HepG2 (cell line): Measurements from ENCODE around the gene GPR179.

Experiments
- BRF2 ChIP-seq: sonication (generic); formaldehyde crosslinking; IDR thresholded peaks from 2 replicates; pipeline ENCODE4 v1.8.1; 2022; ENCODE audit warnings: mild to moderate bottlenecking, missing genetic modification reagents
- CTCF ChIP-seq: sonication (generic); formaldehyde crosslinking; IDR thresholded peaks from 2 replicates; pipeline ENCODE4 v1.5.0; 2020; ENCODE audit warnings: mild to moderate bottlenecking, missing genetic modification reagents, moderate library complexity
- ETV6 ChIP-seq: sonication (generic); formaldehyde crosslinking; conservative IDR thresholded peaks from 2 replicates; pipeline ENCODE4 v1.4.0; 2020; ENCODE audit warnings: missing genetic modification reagents
- FOSL1 ChIP-seq: sonication (generic); formaldehyde crosslinking; IDR thresholded peaks from 2 replicates; pipeline ENCODE4 v1.9.0; 2021; ENCODE audit warnings: missing genetic modification reagents, borderline replicate concordance
- MYC ChIP-seq: sonication (generic); formaldehyde crosslinking; IDR thresholded peaks from 2 replicates; pipeline ENCODE4 v1.9.0; 2021; ENCODE audit warnings: missing genetic modification reagents, borderline replicate concordance
- NFE2 ChIP-seq: sonication (generic); formaldehyde crosslinking; IDR thresholded peaks from 2 replicates; pipeline ENCODE4 v1.4.0; 2020; ENCODE audit warnings: missing genetic modification reagents
- PHF21A ChIP-seq: sonication (generic); formaldehyde crosslinking; IDR thresholded peaks from 2 replicates; pipeline ENCODE4 v1.5.0; 2020; ENCODE audit warnings: mild to moderate bottlenecking, missing genetic modification reagents
- PRMT3 ChIP-seq: sonication (generic); formaldehyde crosslinking; IDR thresholded peaks from 2 replicates; pipeline ENCODE4 v1.8.1; 2022; ENCODE audit warnings: low read depth, mild to moderate bottlenecking, moderate library complexity, missing genetic modification reagents, borderline replicate concordance
- TBL1XR1 ChIP-seq: fragments of 150-350 bp; IDR thresholded peaks from 2 replicates; pipeline ENCODE4 v1.6.1; 2014; ENCODE audit warnings: borderline replicate concordance, low read length; ENCODE audit not compliant: partially characterized antibody
- ZNF496 ChIP-seq: sonication (generic); formaldehyde crosslinking; IDR thresholded peaks from 2 replicates; pipeline ENCODE4 v1.8.1; 2023; ENCODE audit warnings: mild to moderate bottlenecking, moderate library complexity, missing genetic modification reagents; ENCODE audit not compliant: insufficient replicate concordance
- TF ChIP-seq, protein P1 (sequence below): sonication (generic); formaldehyde crosslinking; conservative IDR thresholded peaks from 2 replicates; pipeline ENCODE4 v1.8.0; 2022; ENCODE audit warnings: mild to moderate bottlenecking, moderate library complexity, missing genetic modification reagents
- TF ChIP-seq, protein P2 (sequence below): sonication (generic); formaldehyde crosslinking; IDR thresholded peaks from 2 replicates; pipeline ENCODE4 v1.9.0; 2021; ENCODE audit warnings: missing genetic modification reagents, borderline replicate concordance

DNA sequence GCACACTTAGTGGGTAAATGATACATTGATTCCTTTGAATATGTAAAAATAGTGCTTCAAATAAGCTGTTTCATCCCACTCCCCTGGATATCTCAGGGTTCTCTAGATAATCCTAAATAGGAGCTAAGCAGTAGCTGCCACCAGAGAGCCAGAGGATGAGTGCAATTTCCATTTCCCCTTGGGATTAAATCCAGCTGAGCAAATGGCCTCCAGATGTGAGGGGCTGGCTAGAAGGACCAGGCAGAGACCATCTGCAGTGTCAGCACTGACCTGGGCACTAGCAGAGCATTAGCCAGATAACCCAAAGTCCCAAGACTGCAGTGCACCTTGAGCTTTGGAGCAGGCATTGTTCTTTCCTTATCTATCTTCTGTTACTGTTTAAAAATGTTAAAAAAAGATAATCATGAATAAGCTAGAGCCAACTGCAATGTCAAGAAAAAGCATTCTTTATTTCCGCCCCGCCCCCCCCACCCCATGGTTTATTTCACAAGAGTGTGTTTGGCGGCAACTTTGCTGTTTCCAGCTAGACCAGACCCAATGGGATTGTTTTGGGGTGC, 19.5 kb downstream of the GPR179 start:
- TF ChIP-seq ETV6 (CRISPR knock-in tag) (no peak), FOSL1 (CRISPR knock-in tag) (no peak), CTCF (CRISPR knock-in tag) (no peak), PRMT3 (CRISPR knock-in tag) (no peak), MYC (CRISPR knock-in tag) (no peak), PHF21A (CRISPR knock-in tag) (no peak), ZNF496 (CRISPR knock-in tag) (no peak), BRF2 (no peak), NFE2 (CRISPR knock-in tag) (no peak), TBL1XR1 (no peak)
- TF ChIP-seq, protein P1, sequence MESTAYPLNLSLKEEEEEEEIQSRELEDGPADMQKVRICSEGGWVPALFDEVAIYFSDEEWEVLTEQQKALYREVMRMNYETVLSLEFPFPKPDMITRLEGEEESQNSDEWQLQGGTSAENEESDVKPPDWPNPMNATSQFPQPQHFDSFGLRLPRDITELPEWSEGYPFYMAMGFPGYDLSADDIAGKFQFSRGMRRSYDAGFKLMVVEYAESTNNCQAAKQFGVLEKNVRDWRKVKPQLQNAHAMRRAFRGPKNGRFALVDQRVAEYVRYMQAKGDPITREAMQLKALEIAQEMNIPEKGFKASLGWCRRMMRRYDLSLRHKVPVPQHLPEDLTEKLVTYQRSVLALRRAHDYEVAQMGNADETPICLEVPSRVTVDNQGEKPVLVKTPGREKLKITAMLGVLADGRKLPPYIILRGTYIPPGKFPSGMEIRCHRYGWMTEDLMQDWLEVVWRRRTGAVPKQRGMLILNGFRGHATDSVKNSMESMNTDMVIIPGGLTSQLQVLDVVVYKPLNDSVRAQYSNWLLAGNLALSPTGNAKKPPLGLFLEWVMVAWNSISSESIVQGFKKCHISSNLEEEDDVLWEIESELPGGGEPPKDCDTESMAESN (CRISPR knock-in tag), result no peak
- TF ChIP-seq, protein P2, sequence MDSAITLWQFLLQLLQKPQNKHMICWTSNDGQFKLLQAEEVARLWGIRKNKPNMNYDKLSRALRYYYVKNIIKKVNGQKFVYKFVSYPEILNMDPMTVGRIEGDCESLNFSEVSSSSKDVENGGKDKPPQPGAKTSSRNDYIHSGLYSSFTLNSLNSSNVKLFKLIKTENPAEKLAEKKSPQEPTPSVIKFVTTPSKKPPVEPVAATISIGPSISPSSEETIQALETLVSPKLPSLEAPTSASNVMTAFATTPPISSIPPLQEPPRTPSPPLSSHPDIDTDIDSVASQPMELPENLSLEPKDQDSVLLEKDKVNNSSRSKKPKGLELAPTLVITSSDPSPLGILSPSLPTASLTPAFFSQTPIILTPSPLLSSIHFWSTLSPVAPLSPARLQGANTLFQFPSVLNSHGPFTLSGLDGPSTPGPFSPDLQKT, result no peak
